ENCODE data around the gene NKRF. TPM values are rescaled to one million over a fixed set of nuclear protein-coding genes. Genes with fewer than 3 reads are reported as not detected.

The NKRF gene
- total RNA-seq, 1 donor from 2014 or later = 4.8 TPM

DNA sequence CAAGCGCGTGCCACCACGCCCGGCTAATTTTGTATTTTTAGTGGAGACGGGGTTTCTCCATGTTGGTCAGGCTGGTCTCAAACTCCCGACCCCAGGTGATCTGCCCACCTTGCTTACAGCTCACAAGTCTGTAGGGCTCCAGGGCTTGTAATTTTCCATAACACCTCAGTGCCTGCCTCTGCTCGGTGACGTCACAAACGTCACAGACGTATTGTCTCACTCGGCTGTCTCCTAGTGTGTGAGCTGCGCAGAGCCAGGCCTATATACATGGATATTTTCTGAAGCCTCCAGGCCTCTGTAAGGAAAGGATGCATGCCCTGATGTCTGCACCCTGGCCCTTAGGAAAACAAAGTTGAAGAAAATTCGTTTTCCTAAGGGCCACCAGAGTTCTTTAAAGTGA is 8.6 kb upstream of the NKRF start:
- DNase-seq (ENCODE audit: low spot score) = no peak

DNA sequence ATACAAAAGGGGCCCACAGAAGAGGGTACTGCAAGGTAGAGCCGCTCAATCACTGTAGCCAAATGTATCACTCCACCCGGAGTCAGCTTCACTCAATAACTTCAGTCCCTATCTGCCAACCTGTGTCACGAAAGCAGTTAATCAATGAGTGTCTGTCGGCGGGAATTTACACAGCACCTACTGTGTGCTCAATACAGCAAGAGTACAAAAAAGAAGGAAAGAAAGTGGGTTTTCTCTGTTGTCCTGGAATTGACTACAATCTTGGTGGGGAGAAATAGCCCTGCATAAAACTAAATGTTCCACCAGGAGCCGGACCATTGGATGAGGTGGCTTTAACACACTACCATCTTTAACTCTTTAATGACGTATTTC is 780 bp upstream of the NKRF start:
- DNase-seq (ENCODE audit: low spot score) = no peak

DNA sequence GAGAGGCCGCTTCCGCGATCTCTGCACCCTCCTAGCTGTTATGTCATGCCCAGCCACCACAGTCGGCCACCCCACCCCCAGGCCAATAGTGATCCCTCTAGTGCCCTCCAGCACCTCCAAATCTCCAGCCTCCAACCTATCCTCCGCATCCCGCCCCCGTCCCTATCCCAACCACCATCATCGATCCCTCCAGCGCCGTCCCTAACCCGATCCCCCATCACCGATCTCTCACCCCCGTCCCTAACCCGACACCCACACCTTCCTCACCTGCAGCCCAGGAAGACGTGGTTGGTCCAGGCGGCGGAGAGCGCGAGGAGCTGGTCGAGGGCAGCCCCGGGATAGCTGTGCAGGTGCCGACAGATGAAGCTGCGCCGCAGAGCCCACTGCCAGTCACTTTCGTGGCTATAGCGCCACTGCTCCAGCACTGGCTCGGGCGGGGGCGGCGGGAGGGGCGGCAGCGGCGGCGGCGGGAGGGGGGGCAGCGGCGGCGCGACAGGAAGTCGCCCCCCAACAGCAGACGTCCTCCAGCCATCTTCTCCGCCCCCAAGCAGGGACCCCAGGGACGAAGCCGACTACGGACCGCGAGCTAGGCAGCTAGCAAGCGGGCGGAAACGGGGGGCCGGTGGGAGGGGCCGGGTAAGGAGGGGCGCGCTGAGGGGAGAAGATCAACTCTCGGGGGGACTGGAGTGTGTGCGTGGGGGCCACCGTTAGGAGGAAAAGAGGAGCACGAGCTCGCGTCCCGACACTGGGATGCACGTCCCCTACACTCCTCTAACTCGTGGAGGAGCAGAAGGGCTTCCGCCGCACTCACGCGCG is 552 bp downstream of the NKRF start:
- peak; percentile 2 for DNase-seq (ENCODE audit: low spot score)

DNA sequence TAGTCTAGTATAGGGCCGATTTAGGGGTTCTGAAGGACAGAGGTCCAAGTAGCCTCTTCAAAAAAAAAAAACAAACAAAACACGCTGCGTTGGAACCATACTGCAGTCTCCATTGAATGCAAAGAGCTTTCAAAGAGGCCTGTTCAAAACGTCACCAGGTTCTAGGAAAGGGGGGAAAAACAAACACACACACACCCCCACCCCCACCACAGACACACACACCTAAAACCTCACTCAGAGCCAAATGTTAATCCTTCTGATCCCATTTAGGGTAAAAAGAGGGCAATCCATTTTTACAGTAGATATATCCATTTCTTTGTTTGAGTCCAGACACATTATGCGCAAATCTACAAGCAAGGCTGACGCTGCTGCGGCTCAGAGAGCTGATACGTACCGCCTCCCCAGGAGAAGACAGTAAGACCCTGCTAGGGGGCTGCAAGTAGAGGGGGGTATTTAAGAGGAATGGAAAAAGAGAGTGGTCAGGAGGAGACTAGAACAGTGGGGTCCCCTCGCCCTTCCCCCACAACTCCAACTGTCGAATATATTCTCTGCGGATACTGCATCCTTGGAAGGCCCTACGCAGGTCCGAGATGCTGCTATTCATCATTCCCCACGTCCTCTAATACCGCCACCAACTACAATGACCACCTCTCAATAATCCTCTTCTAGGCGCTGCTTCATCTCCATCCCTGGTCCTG is 1.3 kb downstream of the NKRF start:
- no peak for DNase-seq (ENCODE audit: low spot score)

DNA sequence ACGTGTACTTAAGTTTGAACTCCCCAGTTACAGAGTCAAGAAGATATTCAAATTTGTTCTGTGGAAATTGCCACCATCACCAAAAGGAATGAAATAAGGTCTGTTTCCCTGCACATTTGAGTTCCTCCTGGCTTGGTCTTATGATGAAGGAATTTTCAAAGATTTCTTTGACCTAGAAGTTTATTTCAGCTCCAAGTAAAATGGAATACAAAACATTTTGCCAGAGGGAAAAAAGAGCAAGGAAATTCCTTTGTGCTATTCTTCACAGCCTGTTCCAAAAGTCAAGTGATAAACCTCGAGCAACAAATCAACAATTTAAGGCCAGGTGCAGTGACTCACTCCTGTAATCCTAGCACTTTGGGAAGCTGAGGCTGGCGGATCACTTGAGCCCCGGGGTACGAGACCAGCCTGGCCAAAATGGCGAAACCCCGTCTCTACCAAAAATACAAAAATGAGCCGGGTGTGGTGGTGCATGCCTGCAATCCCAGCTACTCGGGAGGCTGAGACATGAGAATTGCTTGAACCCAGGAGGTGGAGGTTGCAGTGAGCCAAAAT is 3.4 kb downstream of the NKRF start:
- no peak for DNase-seq (ENCODE audit: low spot score)

DNA sequence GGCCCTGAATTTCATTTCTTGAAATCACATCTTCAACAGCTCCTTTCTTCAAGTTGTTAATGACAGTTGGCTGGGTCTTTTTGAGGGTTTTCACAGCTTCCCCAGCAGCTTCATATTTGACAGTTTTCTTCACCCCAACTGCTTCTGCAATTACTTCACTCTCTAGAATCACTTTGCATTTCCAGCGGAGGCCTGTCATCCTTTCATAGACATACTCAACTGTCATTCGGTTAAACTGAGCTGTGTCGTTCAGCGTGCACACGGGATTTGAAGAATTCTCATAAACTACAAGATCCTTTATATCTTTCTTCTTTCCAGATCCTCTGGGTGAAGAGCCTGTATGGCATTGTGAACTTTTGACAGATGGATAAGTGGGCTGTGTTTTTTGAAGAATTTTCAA is 16.4 kb downstream of the NKRF start:
- DNase-seq (ENCODE audit: low spot score) = no peak

DNA sequence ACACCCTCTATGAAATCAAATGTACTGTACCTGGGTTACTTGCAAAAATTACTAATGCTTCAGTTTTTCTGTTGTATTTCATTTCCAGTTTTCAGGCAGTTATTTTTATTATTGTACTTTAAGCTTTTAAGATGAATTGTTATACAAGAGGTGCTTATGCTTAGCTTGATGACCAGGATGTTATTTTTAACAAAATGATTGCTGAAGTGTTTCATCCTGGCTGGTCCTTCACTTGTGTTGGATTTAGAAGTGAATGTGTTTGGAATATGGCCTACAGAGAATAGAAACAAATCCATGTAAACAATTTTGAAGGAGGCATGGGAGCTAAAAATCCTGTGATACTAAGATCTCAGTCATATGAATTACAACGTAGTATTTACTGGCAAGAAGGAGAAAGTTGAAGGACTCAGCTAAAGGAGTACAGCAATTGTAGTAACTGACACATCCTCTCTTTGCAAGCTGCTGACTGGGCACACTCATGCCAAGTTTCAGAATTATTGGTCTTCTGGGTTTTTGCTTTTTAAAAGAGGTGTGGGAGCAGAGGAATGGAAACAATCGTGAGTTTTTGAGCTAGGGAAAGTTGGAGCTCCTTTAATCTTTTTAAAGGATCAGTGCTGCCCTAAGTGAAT is 22.7 kb downstream of the NKRF start:
- no peak for DNase-seq (ENCODE audit: low spot score)

DNA sequence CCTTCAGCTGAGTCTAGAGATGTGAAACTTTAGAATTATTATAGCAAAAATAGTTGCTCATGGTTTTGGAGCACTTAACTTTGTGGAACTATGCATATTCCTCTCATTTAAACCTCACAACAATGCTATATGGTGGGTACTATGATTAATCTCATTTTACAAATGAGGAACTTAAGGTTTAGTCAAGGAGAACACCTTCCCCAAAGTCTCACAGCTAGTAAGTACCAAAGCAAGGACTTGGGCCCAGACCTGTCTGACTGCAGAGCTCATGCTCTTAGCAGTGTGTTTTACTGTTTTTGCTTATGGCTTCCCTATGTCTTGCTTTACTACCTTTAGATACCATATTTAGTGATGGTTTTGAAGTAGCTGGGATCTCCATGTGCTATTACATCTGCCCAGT is 26.8 kb downstream of the NKRF start:
- no peak for DNase-seq (ENCODE audit: low spot score)

DNA sequence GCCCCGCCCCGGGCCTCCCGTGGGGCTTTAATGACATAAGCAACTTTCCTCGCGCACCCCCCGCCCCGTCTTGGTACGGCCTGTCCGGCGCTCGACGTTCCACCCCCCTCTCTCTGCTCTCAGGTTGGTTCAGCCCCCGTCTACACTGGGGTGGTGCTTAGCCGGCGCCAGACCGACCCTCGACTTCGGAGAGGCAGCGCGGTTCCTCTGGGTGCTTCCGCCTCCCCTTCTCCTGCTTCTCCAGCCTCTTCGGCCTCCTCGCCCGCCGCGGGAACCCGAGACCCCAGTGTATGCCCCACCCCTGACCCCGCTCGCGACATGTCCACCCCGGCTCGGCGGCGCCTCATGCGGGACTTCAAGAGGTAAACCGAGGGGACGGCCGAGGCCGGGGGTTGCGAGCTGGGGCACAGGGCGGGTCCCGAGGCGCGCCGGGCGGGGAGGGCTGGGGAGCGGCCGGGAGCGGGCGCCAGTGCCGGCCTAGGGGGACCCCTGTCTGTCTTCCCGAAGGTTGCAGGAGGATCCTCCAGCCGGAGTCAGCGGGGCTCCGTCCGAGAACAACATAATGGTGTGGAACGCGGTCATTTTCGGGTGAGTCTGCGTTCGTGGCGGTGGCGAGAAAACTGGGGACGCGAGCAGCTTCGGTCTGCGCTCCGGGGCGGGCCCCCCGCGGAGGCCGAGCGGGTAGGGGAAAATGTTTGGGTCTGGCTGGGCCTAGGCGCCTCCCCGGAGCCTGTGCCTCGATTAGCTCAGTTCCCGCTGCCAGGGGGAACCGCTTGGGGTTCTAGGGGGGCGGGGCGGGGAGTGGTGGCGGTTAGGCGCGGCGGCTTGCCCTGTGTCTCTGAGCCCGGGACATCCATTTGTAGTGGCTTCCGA is 31.6 kb downstream of the NKRF start, which contains the start of gene UBE2A:
Gene UBE2A (plus strand): TSS at position 170 of the 873 bp plus-strand sequence. CDS start 149 bp downstream, at position 319.
- DNase-seq (ENCODE audit: low spot score) = peak; percentile 91

DNA sequence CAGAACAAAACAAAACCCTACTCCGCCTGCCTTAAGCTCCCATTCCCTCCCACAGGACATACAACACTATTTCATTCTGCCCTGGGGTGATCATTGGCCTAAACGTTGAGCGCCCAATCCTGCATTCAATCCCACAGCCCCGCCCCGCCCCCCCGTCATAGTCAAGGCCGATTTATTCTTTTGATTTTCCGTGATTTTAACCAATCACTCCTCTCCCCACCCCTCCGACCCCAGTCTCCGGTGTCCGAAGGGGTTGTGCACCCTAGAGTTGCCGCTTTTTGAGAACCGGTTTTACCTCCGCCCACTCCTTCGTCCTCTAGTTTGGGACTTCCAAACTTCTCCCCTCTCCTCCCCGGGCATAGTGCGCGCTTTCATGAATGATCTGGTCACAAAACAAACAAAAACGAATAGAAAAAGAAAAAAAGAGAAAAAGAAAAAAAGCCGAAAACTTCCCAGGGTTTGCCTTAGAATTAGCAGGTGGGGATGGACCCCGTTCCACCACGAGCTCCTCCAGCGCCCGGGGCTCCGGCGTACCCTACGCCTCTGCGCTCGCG is 32.3 kb downstream of the NKRF start:
- peak; percentile 66 for DNase-seq (ENCODE audit: low spot score)

DNA sequence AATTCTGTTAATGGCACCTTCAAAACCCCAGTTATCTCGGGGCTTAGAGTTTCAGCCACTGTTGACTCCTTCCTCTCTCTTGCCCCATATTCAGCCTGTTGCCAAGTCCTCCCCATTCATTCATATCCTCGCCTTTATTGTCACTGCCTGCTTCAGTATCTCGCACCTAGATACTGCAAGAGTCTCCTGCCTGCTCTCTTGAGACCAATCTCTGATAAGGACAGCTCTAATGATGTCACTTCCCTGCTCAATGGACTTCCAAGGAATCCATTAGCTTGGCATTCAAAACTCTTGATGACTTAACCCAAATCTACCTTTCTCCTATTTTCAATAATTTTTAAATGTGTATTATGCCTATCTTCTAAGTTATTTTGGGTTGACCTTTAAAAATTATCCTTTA is 33.0 kb downstream of the NKRF start:
- no peak for DNase-seq (ENCODE audit: low spot score)

DNA sequence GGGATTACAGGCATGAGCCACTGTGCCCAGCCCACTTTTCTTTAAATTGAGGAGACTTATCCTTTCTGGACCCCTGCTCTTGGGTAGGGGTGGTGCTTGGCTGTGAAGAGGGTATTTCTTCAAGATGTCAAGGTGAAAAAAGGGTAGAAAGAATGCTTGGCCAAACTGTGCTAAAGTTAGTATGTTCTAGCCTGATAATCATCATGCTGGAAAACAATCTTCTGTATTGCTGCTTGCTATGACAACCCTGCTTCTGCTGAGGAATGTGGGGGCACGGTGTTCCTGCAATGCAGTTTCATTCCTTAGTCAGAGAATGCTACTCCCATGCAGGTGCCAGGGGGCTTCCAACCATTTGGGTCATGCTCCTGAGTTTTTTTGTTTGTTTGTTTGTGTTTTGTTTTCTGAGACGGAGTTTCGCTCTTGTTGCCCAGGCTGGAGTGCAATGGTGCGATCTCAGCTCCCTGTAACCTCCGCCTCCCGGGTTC is 35.8 kb downstream of the NKRF start:
- no peak for DNase-seq (ENCODE audit: low spot score)

DNA sequence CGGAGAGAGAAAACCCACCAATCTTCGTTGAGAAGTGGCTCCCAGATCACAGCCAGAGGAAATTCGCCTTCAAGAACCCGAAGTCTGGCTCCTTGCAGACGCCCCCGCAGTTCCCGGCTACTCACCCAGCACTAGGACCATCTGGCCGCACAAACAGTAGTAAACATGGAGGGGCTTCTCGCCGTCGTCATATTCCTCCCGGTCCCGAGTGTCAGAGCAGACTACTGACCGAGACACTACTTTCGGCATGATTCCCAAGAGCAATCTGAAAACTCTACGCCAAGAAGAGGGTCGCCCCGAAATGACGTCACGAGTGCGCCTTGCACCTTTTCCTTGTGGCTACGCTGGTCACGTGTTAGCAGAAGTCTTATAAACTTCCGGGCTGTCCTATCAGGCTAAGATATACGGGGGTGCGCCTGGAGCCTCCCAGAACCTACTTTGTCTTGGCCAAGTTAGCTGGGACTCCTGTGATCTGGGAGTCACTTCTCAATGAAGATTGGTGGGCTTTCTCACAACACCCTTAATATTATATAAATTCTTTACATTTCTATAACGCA is 41.0 kb downstream of the NKRF start, which contains the start of gene STEEP1:
Gene STEEP1 (minus strand): TSS at position 303 of the 557 bp plus-strand sequence. CDS start 54 bp downstream, at position 249.
- peak; percentile 93 for DNase-seq (ENCODE audit: low spot score)

DNA sequence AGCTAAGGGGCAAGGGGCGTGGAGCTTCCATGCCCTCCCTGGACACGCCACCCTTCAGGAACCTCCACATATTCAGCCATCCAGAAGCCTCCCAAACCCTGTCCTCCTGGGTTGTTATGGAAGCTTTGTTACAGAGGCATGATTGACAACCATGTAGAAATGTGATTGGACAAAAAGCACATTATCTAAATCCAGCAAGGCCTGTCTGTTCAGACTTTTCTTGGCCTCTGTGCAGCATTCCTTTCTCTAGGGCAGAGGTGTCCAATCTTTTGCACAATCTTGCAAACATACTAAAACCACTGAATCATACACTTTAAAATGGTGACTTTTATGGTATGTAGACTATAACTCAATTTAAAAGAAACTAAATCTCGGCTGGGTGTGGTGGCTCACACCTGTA is 53.7 kb downstream of the NKRF start:
- DNase-seq (ENCODE audit: low spot score) = peak; percentile 49

DNA sequence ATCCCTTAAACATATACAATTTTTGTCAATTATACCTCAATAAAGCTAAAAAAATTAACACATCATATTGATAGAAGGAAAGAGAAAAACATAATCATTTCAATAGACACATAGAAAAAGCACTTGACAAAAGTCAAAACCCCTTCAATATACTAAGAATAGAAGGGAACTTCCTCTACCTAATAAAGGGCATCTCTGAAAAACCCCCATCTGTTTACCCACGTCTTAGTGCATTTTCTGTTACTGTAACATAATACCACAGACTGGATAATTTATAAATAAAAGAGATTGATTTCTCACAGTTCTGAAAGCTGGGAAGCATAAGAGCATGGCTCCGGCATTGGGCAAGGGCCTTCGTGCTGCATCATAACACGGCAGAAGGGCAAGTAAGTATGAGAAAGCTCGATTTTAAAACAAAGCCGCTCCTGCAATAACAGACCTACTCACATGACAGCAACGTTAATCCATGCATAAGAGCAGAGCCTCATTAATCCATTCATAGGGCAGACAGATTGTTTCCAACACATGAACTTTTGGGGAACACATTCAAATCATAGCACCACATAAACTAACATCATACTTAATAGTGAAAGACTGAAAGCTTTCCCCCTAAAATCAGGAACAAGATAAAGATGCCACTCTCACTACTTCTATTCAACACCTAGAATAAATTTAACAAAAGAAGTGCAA is 56.8 kb downstream of the NKRF start:
- no peak for DNase-seq (ENCODE audit: low spot score)

DNA sequence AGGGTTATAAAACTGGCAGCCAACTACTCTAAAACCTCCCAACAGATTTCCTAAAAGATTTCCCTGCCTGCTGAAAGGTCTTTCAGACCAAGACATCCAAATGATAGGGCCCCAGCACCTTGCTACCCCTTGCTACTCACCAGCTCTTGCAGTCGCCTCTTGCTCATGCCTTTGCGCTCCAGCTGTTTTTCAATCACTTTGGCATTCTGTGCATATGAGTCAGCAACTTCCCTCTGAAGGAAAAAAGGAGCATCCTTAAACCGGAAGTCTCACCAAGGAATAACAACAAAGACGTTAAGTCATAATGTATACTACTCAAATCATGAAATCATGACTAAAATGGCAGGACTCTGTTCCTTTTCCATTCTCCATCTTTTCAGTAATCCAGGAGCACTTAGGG is 65.0 kb downstream of the NKRF start:
- no peak for DNase-seq (ENCODE audit: low spot score)

DNA sequence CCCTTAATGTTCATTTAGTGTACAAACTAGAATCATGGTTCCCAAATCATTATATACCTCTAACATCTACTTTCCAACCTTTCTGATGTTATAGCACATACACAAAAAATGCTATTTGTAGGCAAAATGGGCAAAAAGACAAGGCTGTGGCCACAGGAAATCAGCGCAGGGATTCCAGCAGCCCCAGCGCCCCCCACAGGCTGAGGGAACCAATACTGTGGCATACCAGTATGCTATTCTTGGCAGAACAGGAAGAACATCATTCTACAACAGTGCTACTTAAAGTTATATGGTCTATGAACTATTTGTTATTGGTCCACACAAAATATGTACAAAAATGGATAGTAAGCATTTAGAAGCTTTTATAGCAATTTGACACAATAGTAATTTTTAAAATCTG is 66.4 kb downstream of the NKRF start:
- no peak for DNase-seq (ENCODE audit: low spot score)
